OCI-LY1 (cell line): Measurements from ENCODE around the gene ANKRD60.

Source experiments
- CTCF ChIP-seq: fragments of 200-600 bp; sonication (generic), shearing (Covaris generic); IDR thresholded peaks from 2 replicates; pipeline ENCODE4 v1.5.1; 2017; ENCODE audit warnings: mild to moderate bottlenecking, antibody characterized with exemption, low read length, moderate library complexity, mixed read lengths
- EZH2 ChIP-seq: fragments of 200-600 bp; sonication (generic), shearing (Covaris generic); IDR thresholded peaks from 2 replicates; pipeline ENCODE4 v1.8.0; 2017; ENCODE audit warnings: borderline replicate concordance, mixed run types, mild to moderate bottlenecking, antibody characterized with exemption, low read length, moderate library complexity, mixed read lengths

GRCh38 chr20:58222446-58222845 is 6.0 kb downstream of the ANKRD60 start:
- no peak for TF ChIP-seq CTCF
- TF ChIP-seq EZH2 = no peak
